Subcutaneous abdominal adipose tissue (tissue), 5 donors: Measurements from ENCODE around the gene SORD.
"Not testable (repeated sequence)": the region's sequence is repeated elsewhere in the genome, so short reads cannot be mapped to it uniquely, and the experiment has no call there.

ENCODE experiments used
- H3K27ac ChIP-seq: one replicate; pipeline ENCODE4 v1.7.0; 2013; ENCODE audit warnings: low read depth, mild to moderate bottlenecking, inconsistent platforms, low read length, moderate library complexity
- H3K27me3 ChIP-seq, 5 donors: one replicate each; pipeline ENCODE4 v1.7.0; 2013; ENCODE audit warnings: low read length in 5 of 5, inconsistent platforms in 1 of 5; ENCODE audit not compliant: control insufficient read depth in 5 of 5, insufficient read depth in 4 of 5
- H3K36me3 ChIP-seq, 5 donors: one replicate each; pipeline ENCODE4 v1.7.0; 2013; ENCODE audit warnings: low read length in 5 of 5; ENCODE audit not compliant: control insufficient read depth in 5 of 5, insufficient read depth in 5 of 5
- H3K4me1 ChIP-seq, 5 donors: one replicate each; pipeline ENCODE4 v1.7.0; 2013; ENCODE audit warnings: low read length in 5 of 5, mild to moderate bottlenecking in 3 of 5, moderate library complexity in 1 of 5; ENCODE audit not compliant: control insufficient read depth in 5 of 5, insufficient read depth in 5 of 5
- H3K4me3 ChIP-seq, 5 donors: one replicate each; pipeline ENCODE4 v1.7.0; 2013; ENCODE audit warnings: low read length in 5 of 5, low read depth in 1 of 5
- H3K9ac ChIP-seq, 5 donors: one replicate each; pipeline ENCODE4 v1.7.0; 2013; ENCODE audit warnings: low read length in 5 of 5, mild to moderate bottlenecking in 4 of 5, moderate library complexity in 3 of 5
- H3K9me3 ChIP-seq, 5 donors: one replicate each; pipeline ENCODE4 v1.7.0; 2013; ENCODE audit warnings: low read length in 5 of 5; ENCODE audit not compliant: control insufficient read depth in 5 of 5
- donor health status: healthy.
- donor health status: healthy.
- donor health status: healthy.
- donor health status: healthy.
- donor health status: healthy.

The SORD gene

DNA sequence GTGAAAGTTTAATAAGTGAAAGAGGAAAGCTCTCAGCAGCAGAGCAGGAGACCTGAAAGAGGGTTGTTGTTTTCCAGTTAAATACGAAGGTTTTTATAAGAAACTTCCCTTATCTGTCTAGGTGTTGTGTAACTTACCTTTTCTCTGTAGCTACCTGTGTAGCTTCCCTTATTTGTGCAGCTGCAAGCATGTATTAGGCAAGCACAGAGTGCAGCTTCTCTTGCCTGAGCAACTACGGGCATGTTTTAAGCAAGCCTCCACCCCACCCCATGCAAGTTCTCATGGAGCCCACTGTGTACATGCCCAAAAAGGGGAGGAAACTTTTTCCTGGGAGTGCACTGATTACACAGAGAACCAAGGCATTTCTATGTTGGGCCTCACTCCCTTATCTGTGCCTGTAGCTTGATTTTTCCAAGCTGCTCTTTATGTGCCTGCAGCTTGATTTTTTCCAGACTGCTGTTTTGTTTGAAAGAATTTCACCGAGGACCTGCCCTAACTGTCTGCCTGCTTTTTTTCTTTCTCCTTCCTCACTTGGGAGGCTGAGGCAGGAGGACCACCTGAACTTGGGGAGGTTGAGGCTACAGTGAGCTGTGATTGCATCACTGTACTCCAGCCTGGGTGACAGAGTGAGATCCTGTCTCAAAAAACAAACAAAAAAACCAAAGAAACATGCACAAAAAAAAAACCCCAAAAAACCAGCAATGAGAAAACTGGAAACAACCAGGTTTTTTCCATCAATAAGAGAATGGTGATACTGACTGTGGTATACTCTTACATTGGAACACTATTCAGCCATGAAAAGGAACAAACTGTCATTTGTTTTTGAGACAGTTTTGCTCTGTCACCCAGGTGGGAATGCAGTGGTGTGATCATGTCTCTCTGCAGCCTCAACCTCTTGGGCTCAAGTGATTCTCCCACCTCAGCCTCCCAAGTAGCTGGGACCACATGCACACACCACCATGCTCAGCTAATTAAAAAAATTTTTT lies 36.0 kb downstream of the SORD start:
- not testable (repeated sequence) for H3K4me1 ChIP-seq, H3K27me3 ChIP-seq, H3K9ac ChIP-seq, H3K36me3 ChIP-seq, H3K27ac ChIP-seq, H3K4me3 ChIP-seq
- H3K9me3 ChIP-seq, result peaks cover 0 to 12% (median 2%) of the 10 kb centered on the region in 5 donors

DNA sequence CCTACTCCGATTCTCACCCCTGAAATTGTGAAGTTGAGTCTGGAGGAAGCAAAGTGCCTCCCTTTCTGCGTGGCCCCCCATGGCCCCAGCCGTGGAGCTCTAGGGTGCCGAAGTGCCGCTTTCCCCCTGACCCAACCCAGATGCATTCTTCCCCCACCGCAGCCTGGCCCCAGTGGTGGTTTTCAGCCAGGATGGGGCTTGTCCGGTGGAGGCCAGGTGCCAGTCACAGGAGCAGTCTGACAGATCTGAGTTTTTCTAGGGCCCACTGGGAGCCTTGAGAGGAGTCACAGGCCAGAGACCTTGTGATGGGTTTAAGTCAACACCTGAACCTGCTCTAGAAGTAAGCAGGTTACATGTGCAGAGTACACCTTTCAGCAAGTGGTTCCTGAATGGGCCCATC lies 39.3 kb downstream of the SORD start:
- H3K9me3 ChIP-seq, result peaks cover 0 to 12% (median 2%) of the 10 kb centered on the region in 5 donors
- not testable (repeated sequence) for H3K36me3 ChIP-seq, H3K27ac ChIP-seq, H3K4me3 ChIP-seq, H3K27me3 ChIP-seq, H3K9ac ChIP-seq, H3K4me1 ChIP-seq

DNA sequence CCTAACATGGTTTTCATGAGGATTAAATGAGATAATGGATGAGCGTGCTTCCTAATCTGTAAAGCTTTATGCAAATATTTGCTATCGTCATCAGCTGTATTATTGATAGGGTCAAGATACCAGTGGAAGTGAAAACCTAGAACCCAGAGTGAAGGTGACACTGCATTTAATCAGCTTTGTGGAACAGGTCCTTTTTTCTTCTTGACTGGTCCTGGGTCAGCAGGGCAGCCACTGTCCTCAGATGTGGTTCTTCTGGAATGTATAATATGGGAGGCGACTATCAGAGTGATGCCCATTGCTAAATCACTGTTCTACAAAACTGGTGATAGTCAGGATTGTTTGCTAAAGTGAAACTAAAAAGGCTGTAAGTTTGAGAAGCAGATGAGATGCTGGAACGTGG lies 41.4 kb downstream of the SORD start:
- H3K36me3 ChIP-seq, result peaks cover 0 to 2% (median 0%) of the 10 kb centered on the region in 5 donors
- H3K4me1 ChIP-seq, result no peaks in the 10 kb centered on the region
- H3K9ac ChIP-seq, result no peak overlapping the region
- peaks cover 0 to 3% (median 0%) of the 10 kb centered on the region in 5 donors for H3K9me3 ChIP-seq
- H3K27ac ChIP-seq, result no peak overlapping the region
- H3K27me3 ChIP-seq, result no peaks in the 10 kb centered on the region
- no peak overlapping the region for H3K4me3 ChIP-seq

DNA sequence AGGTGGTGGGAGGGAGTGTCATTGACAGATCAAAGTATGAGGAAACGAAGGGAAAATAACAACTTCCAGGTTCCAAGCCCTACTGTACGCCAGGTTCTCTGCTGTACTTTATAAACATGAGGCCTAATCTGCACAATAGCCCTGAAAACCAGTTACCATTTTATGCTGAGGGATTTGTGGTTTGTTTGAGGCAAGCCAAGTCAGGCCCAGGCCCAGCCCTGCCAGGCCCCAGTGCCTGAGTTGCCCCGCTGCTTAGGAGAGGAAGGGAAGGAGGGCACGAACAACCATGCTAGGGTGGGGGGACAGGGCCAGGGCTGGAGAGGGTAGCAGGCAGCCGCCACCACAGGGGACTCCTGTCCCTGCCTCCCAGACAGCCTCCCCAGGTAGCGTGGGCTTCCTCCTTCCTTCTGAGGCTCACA lies 47.0 kb downstream of the SORD start:
- not testable (repeated sequence) for H3K27ac ChIP-seq, H3K4me1 ChIP-seq, H3K27me3 ChIP-seq, H3K9me3 ChIP-seq, H3K9ac ChIP-seq, H3K4me3 ChIP-seq
- peaks cover 0 to 12% (median 3%) of the 10 kb centered on the region in 5 donors for H3K36me3 ChIP-seq

DNA sequence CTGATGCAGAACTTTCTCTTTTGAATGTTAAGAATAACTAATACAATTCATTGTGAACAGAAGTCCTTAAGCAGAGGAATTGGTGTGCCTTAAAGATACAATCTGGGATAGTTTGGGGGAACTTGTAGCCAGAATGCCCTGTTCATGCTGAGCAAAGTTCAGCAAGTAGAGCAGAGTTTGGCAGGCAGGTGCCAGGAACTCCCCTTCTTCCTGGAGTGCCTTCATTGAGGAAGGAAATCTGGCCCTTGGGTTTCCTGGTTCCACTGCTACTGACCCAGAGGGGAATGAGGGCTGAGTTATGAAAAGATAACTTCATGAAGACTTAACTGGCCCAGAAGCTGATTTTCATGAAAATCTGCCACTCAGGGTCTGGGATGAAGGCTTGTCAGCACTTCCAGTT lies 50.6 kb downstream of the SORD start:
- H3K9ac ChIP-seq, H3K4me3 ChIP-seq: not testable (repeated sequence)

DNA sequence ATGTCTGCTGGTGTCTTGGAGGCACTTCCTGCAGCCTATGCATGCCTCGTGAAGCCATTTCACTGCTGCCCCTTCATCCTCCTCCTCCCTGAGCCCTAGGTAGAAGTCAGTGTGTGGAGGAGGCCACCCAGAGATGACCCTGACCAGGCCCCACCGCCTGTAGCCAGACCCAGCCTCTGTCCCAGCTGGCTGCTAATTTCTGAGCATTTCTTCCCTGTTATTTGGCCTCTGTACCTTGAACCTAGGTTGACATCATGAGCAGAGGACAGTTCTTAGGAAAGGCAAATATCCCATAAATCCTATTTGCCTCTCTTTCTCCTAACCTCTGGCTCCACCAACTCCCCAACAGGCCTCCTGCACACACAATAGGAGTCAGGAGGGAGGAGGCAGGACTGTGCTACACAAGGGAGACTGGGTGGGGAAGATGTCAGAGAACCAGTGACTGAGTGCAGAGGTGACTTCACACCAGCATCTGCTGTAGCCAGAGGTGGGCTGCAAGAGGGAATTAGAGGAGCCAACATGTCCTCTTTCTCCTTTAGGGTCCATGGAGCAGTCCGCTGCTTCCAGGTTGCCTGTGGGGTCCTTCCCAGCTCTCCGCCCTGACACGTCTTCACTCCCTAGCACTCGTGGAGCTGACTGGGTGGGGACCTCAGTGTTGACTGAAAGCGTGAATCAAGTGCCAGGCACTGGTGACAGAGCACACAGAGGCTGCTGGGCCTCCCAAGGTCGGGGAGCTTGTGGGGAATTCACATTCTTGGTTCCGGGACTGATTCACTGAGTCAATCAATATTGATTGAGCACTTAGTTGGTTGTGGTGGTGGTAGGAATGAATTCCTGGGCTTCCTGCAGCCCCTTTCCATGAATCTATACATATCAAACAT lies 52.7 kb downstream of the SORD start:
- H3K27me3 ChIP-seq, H3K4me1 ChIP-seq, H3K9ac ChIP-seq: not testable (repeated sequence)

More for the DNA sequence above, 50.6 kb downstream of the SORD start:
- H3K27ac ChIP-seq, H3K4me1 ChIP-seq, H3K36me3 ChIP-seq, H3K27me3 ChIP-seq, H3K9me3 ChIP-seq: not testable (repeated sequence)

DNA sequence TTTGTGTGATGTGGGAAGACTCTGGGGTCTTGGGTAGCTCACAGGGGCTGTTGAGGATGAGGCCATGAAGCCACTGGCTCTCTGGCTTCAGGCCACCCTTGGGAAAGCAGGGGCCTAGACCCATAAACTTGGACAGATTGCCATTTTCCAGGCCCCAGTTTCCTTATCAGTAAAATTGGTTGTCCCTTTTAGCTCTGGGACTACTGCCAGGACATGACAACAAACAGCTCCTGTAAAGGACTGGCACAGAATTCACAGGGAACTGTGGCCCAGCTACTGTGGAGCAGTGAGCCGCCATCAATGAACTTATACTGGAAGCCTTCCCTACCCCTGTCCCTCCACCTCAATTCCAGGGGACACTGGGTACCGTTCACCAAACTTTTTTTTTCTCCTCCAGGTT lies 54.4 kb downstream of the SORD start:
- not testable (repeated sequence) for H3K4me1 ChIP-seq, H3K9me3 ChIP-seq, H3K4me3 ChIP-seq, H3K27ac ChIP-seq, H3K36me3 ChIP-seq, H3K9ac ChIP-seq, H3K27me3 ChIP-seq

More for the DNA sequence above, 52.7 kb downstream of the SORD start:
- not testable (repeated sequence) for H3K4me3 ChIP-seq, H3K27ac ChIP-seq, H3K36me3 ChIP-seq, H3K9me3 ChIP-seq

DNA sequence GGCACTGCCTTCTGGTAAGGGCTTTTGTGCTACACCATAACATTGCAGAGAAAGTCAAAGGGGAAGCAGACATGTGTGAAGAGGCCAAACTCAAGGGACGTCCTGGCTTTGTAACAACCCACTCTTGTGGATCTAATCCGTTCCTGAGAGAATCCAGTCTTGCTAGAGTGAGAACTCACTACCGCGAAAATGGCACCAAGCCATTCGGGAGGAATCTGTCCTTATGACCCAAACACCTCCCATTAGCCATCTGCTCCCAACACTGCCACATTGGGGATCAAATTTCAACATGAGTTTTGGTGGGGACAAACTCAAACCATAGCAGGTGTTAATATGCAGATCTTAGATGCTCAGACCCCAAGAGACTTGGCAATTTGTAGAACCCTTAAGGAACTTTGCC lies 56.2 kb downstream of the SORD start:
- not testable (repeated sequence) for H3K9me3 ChIP-seq

DNA sequence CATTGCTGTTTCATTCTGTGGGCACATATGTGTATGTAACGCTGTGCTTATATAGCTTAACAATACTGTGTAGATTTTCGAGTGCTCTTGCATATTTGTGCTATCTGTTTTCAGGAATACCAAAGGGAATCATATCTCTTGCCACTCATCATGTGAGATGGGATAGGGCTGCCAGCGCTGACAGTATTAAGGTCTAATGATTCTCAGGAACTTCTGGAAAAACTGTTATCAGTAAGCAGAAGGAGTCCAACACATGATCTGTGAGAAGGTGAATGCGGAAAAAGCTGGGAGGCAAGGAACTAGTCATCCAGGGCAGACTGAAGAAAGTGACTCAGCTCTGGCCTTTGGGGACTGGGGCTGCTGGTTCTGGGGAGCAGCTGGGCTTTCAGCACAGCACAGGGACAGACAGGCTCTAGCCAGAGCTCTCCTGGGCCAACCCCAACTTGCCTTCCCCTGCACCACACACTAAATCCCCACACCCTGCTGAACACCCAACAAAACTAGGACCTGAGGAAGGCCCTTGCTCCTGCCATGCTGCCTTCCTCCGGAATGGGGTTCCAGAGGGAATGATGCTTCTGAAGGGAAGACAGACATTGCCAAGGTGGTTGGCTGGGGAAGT lies 56.7 kb downstream of the SORD start:
- H3K27ac ChIP-seq, H3K4me3 ChIP-seq, H3K9ac ChIP-seq, H3K27me3 ChIP-seq, H3K4me1 ChIP-seq, H3K36me3 ChIP-seq, H3K9me3 ChIP-seq: not testable (repeated sequence)

More for the DNA sequence above, 56.2 kb downstream of the SORD start:
- H3K27me3 ChIP-seq, H3K9ac ChIP-seq, H3K27ac ChIP-seq, H3K4me3 ChIP-seq, H3K36me3 ChIP-seq, H3K4me1 ChIP-seq: not testable (repeated sequence)

DNA sequence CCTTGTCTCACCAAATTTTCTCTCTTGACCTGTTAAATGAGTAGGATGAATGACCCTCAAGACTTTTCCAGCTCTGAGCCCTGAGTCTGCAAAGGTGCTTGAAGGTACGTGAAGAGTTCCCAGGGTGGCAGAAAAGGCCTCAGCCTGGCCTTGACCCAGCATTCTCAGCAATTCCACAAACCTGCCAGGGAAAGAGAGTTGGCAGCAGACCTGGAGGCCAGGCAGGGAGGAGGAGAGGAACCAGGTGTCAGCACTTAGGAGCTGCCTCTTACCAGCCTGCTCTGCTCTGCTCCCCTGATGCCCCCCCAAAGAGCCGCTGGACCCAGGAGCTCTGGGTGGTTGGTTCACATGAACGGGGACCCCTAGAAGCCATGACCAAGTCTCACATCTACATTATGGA lies 57.6 kb downstream of the SORD start:
- H3K36me3 ChIP-seq, H3K27ac ChIP-seq, H3K9ac ChIP-seq, H3K27me3 ChIP-seq, H3K9me3 ChIP-seq, H3K4me3 ChIP-seq, H3K4me1 ChIP-seq: not testable (repeated sequence)
